GM12878 (cell line): ENCODE results near the gene UROD. TPM values are rescaled to one million over a fixed set of nuclear protein-coding genes. Genes with fewer than 3 reads are reported as not detected.

Source experiments
- ATAC-seq: fragments of 200-7000 bp; cut with Tn5 transposase; 3 replicates; pipeline ENCODE4 v1.9.1; 2020; ENCODE audit warnings: mild to moderate bottlenecking, moderate library complexity
- BruUV-seq: library from RNA; stranded (reverse); fragments of 400-500 nt; replicated peaks from 2 replicates; lab custom pipeline; 2021; lab: Mats Ljungman, UMichigan
- CTCF ChIA-PET: fragments of 300-600 bp; sonication (Branson Sonifier 250); formaldehyde crosslinking; extraction: SDS; loops from one replicate; lab custom pipeline; 2021; ENCODE audit warnings: inconsistent platforms; lab: Yijun Ruan, JAX
- POLR2A ChIA-PET: fragments of 350-600 bp; formaldehyde crosslinking; extraction: SDS; loops from one replicate; lab custom pipeline; 2021; ENCODE audit warnings: inconsistent platforms; lab: Charles Lee
- RAD21 ChIA-PET: fragments of 300-600 bp; sonication (Branson Sonifier 250); formaldehyde crosslinking; loops from one replicate; lab custom pipeline; 2023; ENCODE audit warnings: antibody characterized with exemption; ENCODE audit not compliant: unreplicated experiment; lab: Charles Lee
- SMC1A ChIA-PET: fragments of 300-600 bp; sonication (Branson Sonifier 250); formaldehyde crosslinking; loops from one replicate; lab custom pipeline; 2023; ENCODE audit not compliant: unreplicated experiment, uncharacterized antibody; lab: Charles Lee
- DNase-seq: peaks from one replicate; pipeline ENCODE4 v3.0.0-alpha.2; 2011; ENCODE audit warnings: low read depth, low spot score
- FAIRE-seq: peaks from 3 replicates; lab custom pipeline; 2011; peaks lifted over from hg19 to GRCh38; lab: Jason Lieb, UNC
- H2AFZ ChIP-seq: 2 replicates; pipeline ENCODE4 v1.6.0; 2011; ENCODE audit warnings: low read depth, low read length, control low read depth; ENCODE audit not compliant: control insufficient read depth
- H3K27ac ChIP-seq: 2 replicates; pipeline ENCODE4 v1.5.1; 2011; ENCODE audit warnings: control low read depth; ENCODE audit not compliant: control insufficient read depth, insufficient read depth
- H3K27me3 ChIP-seq, 2 experiments: replicated peaks in 1 of 2; 2 replicates each; pipeline versions ENCODE4 v1.6.0 to v1.6.1; 2011; ENCODE audit warnings: low read length in 1 of 2; ENCODE audit not compliant: control insufficient read depth in 2 of 2, insufficient read depth in 2 of 2
- H3K36me3 ChIP-seq, 2 experiments: 2 replicates each; pipeline ENCODE4 v1.5.1; 2011; ENCODE audit warnings: low read length in 1 of 2; ENCODE audit not compliant: control insufficient read depth in 2 of 2, insufficient read depth in 2 of 2
- H3K4me1 ChIP-seq: 2 replicates; pipeline ENCODE4 v1.6.1; 2011; ENCODE audit warnings: mild to moderate bottlenecking, low read length, moderate library complexity, mixed read lengths; ENCODE audit not compliant: control insufficient read depth, insufficient read depth
- H3K4me2 ChIP-seq: 2 replicates; pipeline ENCODE4 v1.6.0; 2011; ENCODE audit warnings: control low read depth; ENCODE audit not compliant: control insufficient read depth, insufficient read depth
- H3K4me3 ChIP-seq: fragments of 200-600 bp; sonication (generic); 2 replicates; pipeline ENCODE4 v1.5.1; 2016
- H3K79me2 ChIP-seq: 2 replicates; pipeline ENCODE4 v1.6.0; 2011; ENCODE audit warnings: low read length; ENCODE audit not compliant: control insufficient read depth, insufficient read depth
- H3K9ac ChIP-seq: 2 replicates; pipeline ENCODE4 v1.8.0; 2011; ENCODE audit warnings: low read length, control low read depth, mixed read lengths; ENCODE audit not compliant: control insufficient read depth, insufficient read depth
- H3K9me3 ChIP-seq: replicated peaks from 3 replicates; pipeline ENCODE4 v1.5.1; 2011; ENCODE audit warnings: mild to moderate bottlenecking, low read length; ENCODE audit not compliant: control insufficient read depth, insufficient read depth
- H4K20me1 ChIP-seq: 2 replicates; pipeline ENCODE4 v1.6.0; 2011; ENCODE audit not compliant: control insufficient read depth, insufficient read depth
- BHLHE40 ChIP-seq, 2 experiments: fragments of 450-650 bp in 1 of 2; IDR thresholded peaks; 2 replicates each; pipeline ENCODE4 v1.6.1; 2011 to 2017; ENCODE audit warnings: low read depth in 2 of 2, borderline replicate concordance in 1 of 2, improper control_type of control experiment in 1 of 2, low read length in 1 of 2, mild to moderate bottlenecking in 1 of 2
- CEBPB ChIP-seq, 2 experiments: fragments of 150-350 bp in 1 of 2; IDR thresholded peaks; 2 replicates each; pipeline ENCODE4 v1.6.1; 2012 to 2014; ENCODE audit warnings: low read depth in 2 of 2, low read length in 2 of 2, borderline replicate concordance in 1 of 2, inconsistent platforms in 1 of 2
- CTCF ChIP-seq, 3 experiments: IDR thresholded peaks in 2 of 3; conservative IDR thresholded peaks in 1 of 3; 2 replicates each; pipeline ENCODE4 v1.5.1; 2011; ENCODE audit warnings: low read depth in 3 of 3, low read length in 3 of 3, mild to moderate bottlenecking in 3 of 3, control low read depth in 2 of 3, moderate library complexity in 2 of 3, inconsistent platforms in 1 of 3, mixed read lengths in 1 of 3; ENCODE audit not compliant: control insufficient read depth in 2 of 3, insufficient read depth in 1 of 3; ENCODE audit errors: extremely low read depth in 1 of 3
- ELK1 ChIP-seq: IDR thresholded peaks from 2 replicates; pipeline ENCODE4 v1.6.1; 2012; ENCODE audit warnings: low read depth, low read length, improper control_type of control experiment
- IRF4 ChIP-seq: IDR thresholded peaks from 2 replicates; pipeline ENCODE4 v1.6.1; 2011; ENCODE audit warnings: low read depth, low read length
- LARP7 ChIP-seq: fragments of 450-650 bp; IDR thresholded peaks from 2 replicates; pipeline ENCODE4 v1.6.1; 2017; ENCODE audit warnings: mild to moderate bottlenecking
- MLLT1 ChIP-seq: fragments of 450-650 bp; IDR thresholded peaks from 2 replicates; pipeline ENCODE4 v1.6.1; 2016; ENCODE audit warnings: mild to moderate bottlenecking
- NFYA ChIP-seq: IDR thresholded peaks from 2 replicates; pipeline ENCODE4 v1.6.1; 2011; ENCODE audit warnings: low read depth, mild to moderate bottlenecking, low read length, improper control_type of control experiment, borderline replicate concordance
- POLR2AphosphoS5 ChIP-seq: IDR thresholded peaks from 2 replicates; pipeline ENCODE4 v1.6.1; 2011; ENCODE audit warnings: mild to moderate bottlenecking, low read length, inconsistent platforms
- RAD21 ChIP-seq: IDR thresholded peaks from 2 replicates; pipeline ENCODE4 v1.6.1; 2011; ENCODE audit warnings: mild to moderate bottlenecking, low read depth, low read length, moderate library complexity; ENCODE audit not compliant: insufficient read depth
- SMARCA5 ChIP-seq: fragments of 450-650 bp; IDR thresholded peaks from 2 replicates; pipeline ENCODE4 v1.6.1; 2017; ENCODE audit warnings: mild to moderate bottlenecking
- SMC3 ChIP-seq: IDR thresholded peaks from 2 replicates; pipeline ENCODE4 v1.6.1; 2011; ENCODE audit warnings: low read length, improper control_type of control experiment, borderline replicate concordance
- SREBF1 ChIP-seq: IDR thresholded peaks from 2 replicates; pipeline ENCODE4 v1.6.1; 2012; ENCODE audit warnings: mild to moderate bottlenecking, low read length
- TARDBP ChIP-seq: IDR thresholded peaks from 2 replicates; pipeline ENCODE4 v1.6.1; 2016; ENCODE audit warnings: borderline replicate concordance
- YY1 ChIP-seq: IDR thresholded peaks from 2 replicates; pipeline ENCODE4 v1.6.1; 2011; ENCODE audit warnings: low read depth, mild to moderate bottlenecking, low read length
- ZZZ3 ChIP-seq: IDR thresholded peaks from 2 replicates; pipeline ENCODE4 v1.6.1; 2011; ENCODE audit warnings: low read depth; ENCODE audit not compliant: control insufficient read depth, insufficient read length
- WGBS: methylation state at CpG from one replicate; pipeline ENCODE4 v1.1.6; 2016; ENCODE audit warnings: low lambda C conversion rate; ENCODE audit not compliant: insufficient replicate concordance, insufficient coverage; ENCODE audit errors: missing lambda C conversion rate; 5-methylcytosine and 5-hydroxymethylcytosine counted together
- in situ Hi-C: fragments of 300-500 bp; cut with MboI; formaldehyde crosslinking; loops from 9 replicates; pipeline ENCODE4 v1.14.3; 2018; ENCODE audit warnings: mixed read lengths
- intact Hi-C: fragments of 100-400 bp; cut with micrococcal nuclease; formaldehyde crosslinking; loops from one replicate; pipeline ENCODE4 v1.14.2; 2022; ENCODE audit not compliant: unreplicated experiment
- polyA plus RNA-seq, 11 experiments: library from polyadenylated mRNA; depleted of rRNA in 4 of 11; unstranded in 6 of 11; stranded (reverse) in 5 of 11; fragments of >200 nt; fragmentation: Nextera tagmentation in 4 of 11; fragmentation: Illumina TruSeq in 1 of 11; extraction: Ambion mirVana in 4 of 11; extraction: Trizol in 1 of 11; gene quantifications; 1 replicate in 1 of 11; 2 replicates in 10 of 11; pipeline versions ENCODE4 v1.2.1 to v1.2.3, GENCODE V29; 2011 to 2016; ENCODE audit warnings: inconsistent platforms in 2 of 11, missing spikeins in 2 of 11, low read depth in 1 of 11
- total RNA-seq, 4 experiments: library from RNA; depleted of rRNA in 3 of 4; stranded (reverse); fragments of >200 nt in 3 of 4; fragmentation: Illumina TruSeq in 1 of 4; extraction: Trizol in 1 of 4; gene quantifications; 2 replicates each; pipeline versions ENCODE4 v1.2.1 to v1.2.3, GENCODE V29; 2013 to 2021

Gene UROD
- total and polyA plus RNA-seq, 10 of the 15 experiments (the other 5 are each of a cell fraction or from before 2014, with no cell fraction given) = 65.8 to 330 (median 102) TPM

- TF ChIP-seq ELK1 (no peak), IRF4 (no peak), BHLHE40 (IDR thresholded peaks at IDR 0.05; ENCODE audit: borderline replicate concordance in 1 of 2, low read depth in 2 of 2, low read length in 1 of 2) (no peak), NFYA (no peak), MLLT1 (no peak), ZZZ3 (no peak), TARDBP (no peak)
Measured at GRCh38 chr1:45016767-45017166, 4.7 kb downstream of the UROD start (continued).

- H2AFZ ChIP-seq = peak overlapping the region; percentile 57
- H3K9me3 ChIP-seq = no peaks in the 10 kb centered on the region; the same call in 2 of the 3 replicates
- H3K4me2 ChIP-seq = no peak overlapping the region
- ChIA-PET CTCF (interaction anchor here (0.8 to 11.4 kb wide), 17 partner anchors 10 to 475 kb away, joined by 3 to 167 read pairs (median 4); partner anchors contain the start of genes MUTYH, TESK2 and TOE1), POLR2A (interaction anchor here (0.5 kb wide), 1 partner anchor 564 kb away, joined by 4 read pairs; no protein-coding TSS in a partner anchor), RAD21 (interaction anchor here (0.5 to 12.5 kb wide), 12 partner anchors 15 to 503 kb away, joined by 3 to 313 read pairs (median 4); partner anchors contain the start of genes CCDC163, MMACHC, MUTYH and PRDX1), SMC1A (interaction anchor here (0.5 to 12.5 kb wide), 12 partner anchors 11 to 474 kb away, joined by 3 to 284 read pairs (median 4); partner anchors contain the start of gene TESK2)
- H3K27me3 ChIP-seq = no peaks in the 10 kb centered on the region
- H3K27ac ChIP-seq = no peak overlapping the region
- no peak overlapping the region for H3K4me3 ChIP-seq
- no peak for DNase-seq
- H3K79me2 ChIP-seq = no peaks in the 10 kb centered on the region
- TF ChIP-seq SREBF1 (no peak), IRF4 (0 out of 2 replicates have a peak, but pooled peaks have one; percentile 32), YY1 (peak; percentile 87), CEBPB (IDR thresholded peaks at IDR 0.05; ENCODE audit: borderline replicate concordance in 1 of 2, low read depth in 2 of 2, low read length in 2 of 2) (no peak), POLR2AphosphoS5 (no peak), BHLHE40 (IDR thresholded peaks at IDR 0.05; ENCODE audit: borderline replicate concordance in 1 of 2, low read depth in 2 of 2, low read length in 1 of 2) (0 out of 4 replicates have a peak, but pooled peaks of 1 of the 2 experiments have one; percentile 7), SMC3 (peak; percentile 92), RAD21 (peak; percentile 87), SMARCA5 (0 out of 2 replicates have a peak, but pooled peaks have one; percentile 44), CTCF (IDR thresholded peaks at IDR 0.05 in 2 of 3, conservative IDR thresholded peaks at IDR 0.05 in 1 of 3; ENCODE audit: control insufficient read depth in 2 of 3, extremely low read depth in 1 of 3, insufficient read depth in 1 of 3, low read depth in 3 of 3, low read length in 3 of 3) (peak; percentile 71 to 87 (median 84)), LARP7 (0 out of 2 replicates have a peak, but pooled peaks have one; percentile 42)
- WGBS = 62% methylated on average over 16 of the region's 16 CpGs
- peak; percentile 54 for FAIRE-seq
- no TSS peak for BruUV-seq
- ATAC-seq = peak; percentile 93
- no peaks in the 10 kb centered on the region for H3K36me3 ChIP-seq
- H3K9ac ChIP-seq = no peak overlapping the region
- intact Hi-C loops = loop anchor here (1.0 to 10.0 kb wide), 3 partner anchors 216 to 566 kb away; partner anchors contain the start of gene NASP
- in situ Hi-C loops = no loop called here
- H4K20me1 ChIP-seq = no peaks in the 10 kb centered on the region
- no peaks in the 10 kb centered on the region for H3K4me1 ChIP-seq
Measured at GRCh38 chr1:45018599-45019230, 6.7 kb downstream of the UROD start.
